ENCODE results near the gene SLC34A3.

DNA sequence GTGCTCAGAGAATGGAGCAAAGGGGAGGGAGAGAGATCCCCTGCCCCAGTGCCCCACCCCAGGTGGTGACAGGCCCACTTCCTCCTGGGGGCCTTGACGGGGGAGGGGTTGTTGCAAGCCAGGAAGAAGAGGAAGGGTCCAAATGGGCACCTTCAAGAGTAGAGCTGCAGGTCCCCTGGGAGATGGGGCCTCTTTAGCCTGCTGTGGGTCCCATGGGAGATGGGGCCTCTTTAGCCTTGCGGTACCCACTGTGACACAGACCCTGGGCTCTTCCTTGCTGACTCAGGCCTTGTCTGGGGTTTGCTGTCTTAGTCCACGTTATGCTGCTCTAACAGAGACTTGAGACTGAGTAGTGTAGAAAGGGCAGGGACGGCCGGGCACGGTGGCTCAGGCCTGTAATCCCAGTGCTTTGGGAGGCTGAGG lies 37.2 kb downstream of the SLC34A3 start:
- TF ChIP-seq CTCF (conservative IDR thresholded peaks at IDR 0.05) (no peak), EZH2 (IDR thresholded peaks at IDR 0.05; ENCODE audit: low read depth) (no peak)

Data from PC-9 (cell line).